K562 (cell line): ENCODE measurements around the gene ABCA4. TPM values are rescaled to one million over a fixed set of nuclear protein-coding genes. Genes with fewer than 3 reads are reported as not detected.

ENCODE experiments used
- ATAC-seq: fragments of 200-7000 bp; cut with Tn5 transposase; 3 replicates; pipeline ENCODE4 v1.9.1; 2020; ENCODE audit warnings: moderate library complexity
- BruUV-seq: library from RNA; stranded (reverse); fragments of 400-500 nt; replicated peaks from 2 replicates; lab custom pipeline; 2021; lab: Mats Ljungman, UMichigan
- CTCF ChIA-PET: fragments of 300-600 bp; formaldehyde crosslinking; extraction: SDS; loops from one replicate; lab custom pipeline; 2021; ENCODE audit warnings: low intra/inter-chr PET ratio; lab: Yijun Ruan, JAX
- POLR2A ChIA-PET: fragments of 300-600, 350-650 bp; sonication (Branson Sonifier 250); formaldehyde crosslinking; extraction: SDS; loops from one replicate; lab custom pipeline; 2021; ENCODE audit warnings: antibody characterized with exemption, inconsistent platforms; lab: Yijun Ruan, JAX
- DNase-seq, 4 experiments: peaks; one replicate each; pipeline versions ENCODE4 v3.0.0 to v3.0.0-alpha.2; 2011 to 2018; ENCODE audit warnings: low spot score in 3 of 4, mixed read lengths in 3 of 4; ENCODE audit errors: extremely low read depth in 1 of 4
- FAIRE-seq: peaks from 2 replicates; lab custom pipeline; 2011; peaks lifted over from hg19 to GRCh38; lab: Jason Lieb, UNC
- H2AFZ ChIP-seq: 2 replicates; pipeline ENCODE4 v1.6.0; 2011; ENCODE audit warnings: low read depth, low read length, control low read depth, inconsistent platforms
- H3K27ac ChIP-seq: fragments of 200-600 bp; 3 replicates; pipeline ENCODE4 v1.8.0; 2011; ENCODE audit warnings: low read depth, mild to moderate bottlenecking, control low read depth, inconsistent platforms, low read length, moderate library complexity, mixed read lengths; ENCODE audit errors: extremely low read depth
- H3K27me3 ChIP-seq, 2 experiments: fragments of 300-600 bp in 1 of 2; 2 replicates in 1 of 2; 3 replicates in 1 of 2; pipeline versions ENCODE4 v1.6.0 to v1.8.0; 2011; ENCODE audit warnings: inconsistent platforms in 2 of 2, low read length in 2 of 2, mild to moderate bottlenecking in 1 of 2, mixed read lengths in 1 of 2, moderate library complexity in 1 of 2; ENCODE audit not compliant: control insufficient read depth in 2 of 2, insufficient read depth in 2 of 2
- H3K36me3 ChIP-seq: fragments of 300-600 bp; 3 replicates; pipeline ENCODE4 v1.8.0; 2011; ENCODE audit warnings: mild to moderate bottlenecking, low read length, inconsistent platforms; ENCODE audit not compliant: control insufficient read depth, insufficient read depth
- H3K4me1 ChIP-seq, 2 experiments: fragments of 200-600 bp in 1 of 2; replicated peaks in 1 of 2; 2 replicates in 1 of 2; 3 replicates in 1 of 2; pipeline versions ENCODE4 v1.5.1 to v1.8.0; 2011; ENCODE audit warnings: inconsistent platforms in 2 of 2, low read length in 2 of 2, mild to moderate bottlenecking in 1 of 2, mixed read lengths in 1 of 2, moderate library complexity in 1 of 2; ENCODE audit not compliant: control insufficient read depth in 2 of 2, insufficient read depth in 2 of 2
- H3K4me2 ChIP-seq: 2 replicates; pipeline ENCODE4 v1.6.1; 2011; ENCODE audit warnings: low read length, control low read depth, inconsistent platforms, mixed read lengths; ENCODE audit not compliant: insufficient read depth
- H3K4me3 ChIP-seq: fragments of 200-600 bp; sonication (generic), shearing (Covaris generic); 2 replicates; pipeline ENCODE4 v1.5.1; 2016; ENCODE audit warnings: control low read depth, inconsistent platforms
- H3K79me2 ChIP-seq: fragments of 200-600 bp; 3 replicates; pipeline ENCODE4 v1.8.0; 2011; ENCODE audit warnings: low read length, inconsistent platforms; ENCODE audit not compliant: control insufficient read depth, insufficient read depth
- H3K9ac ChIP-seq, 2 experiments: 2 replicates each; pipeline versions ENCODE4 v1.6.0 to v1.6.1; 2011; ENCODE audit warnings: low read depth in 2 of 2, low read length in 2 of 2, control low read depth in 1 of 2, inconsistent platforms in 1 of 2, mild to moderate bottlenecking in 1 of 2, mixed read lengths in 1 of 2; ENCODE audit not compliant: insufficient read depth in 1 of 2
- H3K9me1 ChIP-seq: one replicate; pipeline ENCODE4 v1.6.0; 2011; ENCODE audit warnings: inconsistent platforms, mild to moderate bottlenecking, low read length, moderate library complexity; ENCODE audit not compliant: control insufficient read depth, insufficient read depth
- H3K9me3 ChIP-seq: replicated peaks from 2 replicates; pipeline ENCODE4 v1.5.1; 2011; ENCODE audit warnings: low read depth, low read length, inconsistent platforms; ENCODE audit not compliant: control insufficient read depth, insufficient read depth
- H4K20me1 ChIP-seq: replicated peaks from 2 replicates; pipeline ENCODE4 v1.6.1; 2011; ENCODE audit warnings: low read length, inconsistent platforms, mixed read lengths; ENCODE audit not compliant: control insufficient read depth, insufficient read depth
- BCOR ChIP-seq: fragments of 450-650 bp; IDR thresholded peaks from 2 replicates; pipeline ENCODE4 v1.6.1; 2016
- CBFB ChIP-seq: sonication (generic); formaldehyde crosslinking; IDR thresholded peaks from 2 replicates; pipeline ENCODE4 v1.4.0; 2020; ENCODE audit warnings: mild to moderate bottlenecking, missing genetic modification reagents
- GATAD2B ChIP-seq: fragments of 450-650 bp; IDR thresholded peaks from 2 replicates; pipeline ENCODE4 v1.6.1; 2017; ENCODE audit warnings: mild to moderate bottlenecking, borderline replicate concordance
- MYBL2 ChIP-seq, 2 experiments: fragments of 450-650 bp in 1 of 2; sonication (generic) in 1 of 2; formaldehyde crosslinking in 1 of 2; IDR thresholded peaks; 2 replicates each; pipeline versions ENCODE4 v1.6.1 to v1.8.1; 2017 to 2022; ENCODE audit warnings: borderline replicate concordance in 1 of 2, inconsistent platforms in 1 of 2, low read depth in 1 of 2, mild to moderate bottlenecking in 1 of 2, missing genetic modification reagents in 1 of 2, moderate library complexity in 1 of 2
- NRF1 ChIP-seq, 2 experiments: fragments of 450-650 bp; IDR thresholded peaks in 1 of 2; conservative IDR thresholded peaks in 1 of 2; 2 replicates each; pipeline ENCODE4 v1.6.1; 2014; ENCODE audit warnings: mild to moderate bottlenecking in 2 of 2
- NUFIP1 ChIP-seq: fragments of 450-650 bp; IDR thresholded peaks from 2 replicates; pipeline ENCODE4 v1.6.1; 2018; ENCODE audit not compliant: partially characterized antibody
- SRSF9 ChIP-seq: fragments of 200-400 bp; formaldehyde crosslinking; IDR thresholded peaks from 2 replicates; pipeline ENCODE4 v1.6.1; 2017; ENCODE audit warnings: low read depth, low read length, borderline replicate concordance
- WGBS: fragments of 100-300 bp; shearing (Covaris generic); methylation state at CpG from one replicate; pipeline ENCODE4 v1.1.6; 2016; ENCODE audit warnings: low coverage, mixed read lengths; ENCODE audit not compliant: insufficient coverage; ENCODE audit errors: missing lambda C conversion rate; 5-methylcytosine and 5-hydroxymethylcytosine counted together
- in situ Hi-C: fragments of 300-500 bp; cut with MboI; formaldehyde crosslinking; loops from 4 replicates; pipeline ENCODE4 v1.15.0; 2018; ENCODE audit warnings: inconsistent platforms, mixed read lengths
- intact Hi-C: fragments of 100-400 bp; cut with micrococcal nuclease; formaldehyde crosslinking; loops from 2 replicates; pipeline ENCODE4 v1.14.2; 2022
- polyA plus RNA-seq, 8 experiments: library from polyadenylated mRNA; depleted of rRNA in 4 of 8; stranded (reverse) in 5 of 8; unstranded in 3 of 8; fragments of >200 nt; fragmentation: Nextera tagmentation in 2 of 8; fragmentation: Illumina TruSeq in 1 of 8; extraction: Ambion mirVana in 2 of 8; extraction: Trizol in 1 of 8; gene quantifications; 2 replicates each; pipeline versions ENCODE4 v1.2.1 to v1.2.3, GENCODE V29; 2011 to 2014; ENCODE audit warnings: inconsistent platforms in 1 of 8, missing spikeins in 1 of 8
- total RNA-seq, 7 experiments: library from RNA; depleted of rRNA in 6 of 7; stranded (reverse); fragments of >200 nt in 6 of 7; fragmentation: Illumina TruSeq in 2 of 7; extraction: Trizol in 2 of 7; gene quantifications; 2 replicates each; pipeline versions ENCODE4 v1.2.1 to v1.2.3, GENCODE V29; 2011 to 2021; ENCODE audit warnings: low replicate concordance in 1 of 7
- TF ChIP-seq, protein P1 (sequence below): fragments of 450-650 bp; IDR thresholded peaks from 2 replicates; pipeline ENCODE4 v1.6.1; 2014; ENCODE audit warnings: low read depth, mild to moderate bottlenecking, moderate library complexity, borderline replicate concordance
- TF ChIP-seq, protein P2 (sequence below): fragments of 250-450 bp; sonication (Bioruptor Pico); IDR thresholded peaks from 2 replicates; pipeline ENCODE4 v1.5.1; 2021; ENCODE audit warnings: mild to moderate bottlenecking
- TF ChIP-seq, protein P3 (sequence below): fragments of 250-450 bp; sonication (Bioruptor Pico); IDR thresholded peaks from 2 replicates; pipeline ENCODE4 v1.8.0; 2022; ENCODE audit warnings: moderate library complexity, mild to moderate bottlenecking, inconsistent platforms
- TF ChIP-seq, protein P4 (sequence below): IDR thresholded peaks from 2 replicates; pipeline ENCODE4 v1.6.1; 2014; ENCODE audit warnings: antibody characterized with exemption
- TF ChIP-seq, protein P5 (sequence below): fragments of 250-450 bp; sonication (Bioruptor Pico); IDR thresholded peaks from 2 replicates; pipeline ENCODE4 v1.8.0; 2021; ENCODE audit warnings: moderate library complexity, mild to moderate bottlenecking, inconsistent platforms
- TF ChIP-seq, protein P6 (sequence below): fragments of 450-650 bp; formaldehyde crosslinking; conservative IDR thresholded peaks from 2 replicates; pipeline ENCODE4 v1.4.0; 2022; ENCODE audit warnings: mild to moderate bottlenecking, missing genetic modification characterization

The ABCA4 gene
- total and polyA plus RNA-seq, 9 of the 15 experiments (the other 6 are each of a cell fraction or from before 2014, with no cell fraction given): 0.01 to 0.04 TPM; not detected in 7

DNA sequence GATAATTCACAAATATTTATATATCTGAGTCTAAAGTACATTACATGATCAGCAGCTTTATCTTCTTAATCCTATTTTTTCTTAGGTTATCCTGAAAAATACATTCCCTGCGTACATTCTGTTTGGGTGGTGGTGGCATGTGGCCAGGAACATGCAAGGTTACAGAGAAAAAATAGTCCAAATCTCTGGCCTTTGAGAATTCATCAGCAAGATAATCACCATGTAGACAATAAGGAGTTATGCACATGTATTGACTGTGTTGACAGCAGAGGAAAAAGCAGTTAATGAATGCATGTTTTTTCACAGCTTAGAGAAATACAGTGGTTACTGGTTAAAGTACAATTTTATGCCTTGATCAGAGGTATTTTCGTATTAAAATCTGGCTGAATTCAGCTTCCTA, 49.0 kb downstream of the ABCA4 start:
- ATAC-seq: no peak
- Histone ChIP-seq H3K36me3 (no peaks in the 10 kb centered on the region), H3K4me2 (no peak overlapping the region), H3K27ac (no peak overlapping the region), H2AFZ (no peak overlapping the region), H4K20me1 (no peaks in the 10 kb centered on the region), H3K9me3 (no peaks in the 10 kb centered on the region), H3K4me1 (no peaks in the 10 kb centered on the region), H3K27me3 (peaks cover 3 to 30% of the 10 kb centered on the region in 2 experiments), H3K4me3 (no peak overlapping the region), H3K9me1 (no peaks in the 10 kb centered on the region), H3K79me2 (no peaks in the 10 kb centered on the region), H3K9ac (no peak overlapping the region)
- 0% methylated on average over 2 of the region's 2 CpGs for WGBS
- ChIA-PET CTCF (no interaction called here), POLR2A (interaction anchor here (1.0 kb wide), 1 partner anchor 29 kb away, joined by 3 read pairs; no protein-coding TSS in a partner anchor)
- FAIRE-seq: no peak
- no TSS peak for BruUV-seq
- intact Hi-C loops (no loop called here), in situ Hi-C loops (no loop called here)
- no peak for DNase-seq
- TF ChIP-seq, protein P1, sequence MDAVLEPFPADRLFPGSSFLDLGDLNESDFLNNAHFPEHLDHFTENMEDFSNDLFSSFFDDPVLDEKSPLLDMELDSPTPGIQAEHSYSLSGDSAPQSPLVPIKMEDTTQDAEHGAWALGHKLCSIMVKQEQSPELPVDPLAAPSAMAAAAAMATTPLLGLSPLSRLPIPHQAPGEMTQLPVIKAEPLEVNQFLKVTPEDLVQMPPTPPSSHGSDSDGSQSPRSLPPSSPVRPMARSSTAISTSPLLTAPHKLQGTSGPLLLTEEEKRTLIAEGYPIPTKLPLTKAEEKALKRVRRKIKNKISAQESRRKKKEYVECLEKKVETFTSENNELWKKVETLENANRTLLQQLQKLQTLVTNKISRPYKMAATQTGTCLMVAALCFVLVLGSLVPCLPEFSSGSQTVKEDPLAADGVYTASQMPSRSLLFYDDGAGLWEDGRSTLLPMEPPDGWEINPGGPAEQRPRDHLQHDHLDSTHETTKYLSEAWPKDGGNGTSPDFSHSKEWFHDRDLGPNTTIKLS: no peak
- no peak for TF ChIP-seq GATAD2B
- TF ChIP-seq CBFB (CRISPR knock-in tag): no peak
- TF ChIP-seq NRF1 (conservative IDR thresholded peaks at IDR 0.05 in 1 of 2, IDR thresholded peaks at IDR 0.05 in 1 of 2): no peak
- TF ChIP-seq, protein P2, sequence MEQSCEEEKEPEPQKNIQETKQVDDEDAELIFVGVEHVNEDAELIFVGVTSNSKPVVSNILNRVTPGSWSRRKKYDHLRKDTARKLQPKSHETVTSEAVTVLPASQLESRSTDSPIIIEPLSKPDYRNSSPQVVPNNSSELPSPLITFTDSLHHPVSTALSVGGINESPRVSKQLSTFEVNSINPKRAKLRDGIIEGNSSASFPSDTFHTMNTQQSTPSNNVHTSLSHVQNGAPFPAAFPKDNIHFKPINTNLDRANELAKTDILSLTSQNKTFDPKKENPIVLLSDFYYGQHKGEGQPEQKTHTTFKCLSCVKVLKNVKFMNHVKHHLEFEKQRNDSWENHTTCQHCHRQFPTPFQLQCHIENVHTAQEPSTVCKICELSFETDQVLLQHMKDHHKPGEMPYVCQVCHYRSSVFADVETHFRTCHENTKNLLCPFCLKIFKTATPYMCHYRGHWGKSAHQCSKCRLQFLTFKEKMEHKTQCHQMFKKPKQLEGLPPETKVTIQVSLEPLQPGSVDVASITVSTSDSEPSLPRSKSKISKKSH (CRISPR knock-in tag): no peak
- TF ChIP-seq NUFIP1: no peak
- TF ChIP-seq, protein P3, sequence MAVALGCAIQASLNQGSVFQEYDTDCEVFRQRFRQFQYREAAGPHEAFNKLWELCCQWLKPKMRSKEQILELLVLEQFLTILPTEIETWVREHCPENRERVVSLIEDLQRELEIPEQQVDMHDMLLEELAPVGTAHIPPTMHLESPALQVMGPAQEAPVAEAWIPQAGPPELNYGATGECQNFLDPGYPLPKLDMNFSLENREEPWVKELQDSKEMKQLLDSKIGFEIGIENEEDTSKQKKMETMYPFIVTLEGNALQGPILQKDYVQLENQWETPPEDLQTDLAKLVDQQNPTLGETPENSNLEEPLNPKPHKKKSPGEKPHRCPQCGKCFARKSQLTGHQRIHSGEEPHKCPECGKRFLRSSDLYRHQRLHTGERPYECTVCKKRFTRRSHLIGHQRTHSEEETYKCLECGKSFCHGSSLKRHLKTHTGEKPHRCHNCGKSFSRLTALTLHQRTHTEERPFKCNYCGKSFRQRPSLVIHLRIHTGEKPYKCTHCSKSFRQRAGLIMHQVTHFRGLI (CRISPR knock-in tag): no peak
- TF ChIP-seq, protein P4, sequence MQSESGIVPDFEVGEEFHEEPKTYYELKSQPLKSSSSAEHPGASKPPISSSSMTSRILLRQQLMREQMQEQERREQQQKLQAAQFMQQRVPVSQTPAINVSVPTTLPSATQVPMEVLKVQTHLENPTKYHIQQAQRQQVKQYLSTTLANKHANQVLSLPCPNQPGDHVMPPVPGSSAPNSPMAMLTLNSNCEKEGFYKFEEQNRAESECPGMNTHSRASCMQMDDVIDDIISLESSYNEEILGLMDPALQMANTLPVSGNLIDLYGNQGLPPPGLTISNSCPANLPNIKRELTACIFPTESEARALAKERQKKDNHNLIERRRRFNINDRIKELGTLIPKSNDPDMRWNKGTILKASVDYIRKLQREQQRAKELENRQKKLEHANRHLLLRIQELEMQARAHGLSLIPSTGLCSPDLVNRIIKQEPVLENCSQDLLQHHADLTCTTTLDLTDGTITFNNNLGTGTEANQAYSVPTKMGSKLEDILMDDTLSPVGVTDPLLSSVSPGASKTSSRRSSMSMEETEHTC: no peak
- TF ChIP-seq, protein P5, sequence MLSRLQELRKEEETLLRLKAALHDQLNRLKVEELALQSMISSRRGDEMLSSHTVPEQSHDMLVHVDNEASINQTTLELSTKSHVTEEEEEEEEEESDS (CRISPR knock-in tag): no peak
- no peak for TF ChIP-seq MYBL2 (IDR thresholded peaks at IDR 0.05; ENCODE audit: low read depth)
- no peak for TF ChIP-seq MYBL2 (CRISPR knock-in tag; IDR thresholded peaks at IDR 0.05; ENCODE audit: borderline replicate concordance)
- TF ChIP-seq BCOR: no peak
- no peak for TF ChIP-seq SRSF9
- TF ChIP-seq, protein P6, sequence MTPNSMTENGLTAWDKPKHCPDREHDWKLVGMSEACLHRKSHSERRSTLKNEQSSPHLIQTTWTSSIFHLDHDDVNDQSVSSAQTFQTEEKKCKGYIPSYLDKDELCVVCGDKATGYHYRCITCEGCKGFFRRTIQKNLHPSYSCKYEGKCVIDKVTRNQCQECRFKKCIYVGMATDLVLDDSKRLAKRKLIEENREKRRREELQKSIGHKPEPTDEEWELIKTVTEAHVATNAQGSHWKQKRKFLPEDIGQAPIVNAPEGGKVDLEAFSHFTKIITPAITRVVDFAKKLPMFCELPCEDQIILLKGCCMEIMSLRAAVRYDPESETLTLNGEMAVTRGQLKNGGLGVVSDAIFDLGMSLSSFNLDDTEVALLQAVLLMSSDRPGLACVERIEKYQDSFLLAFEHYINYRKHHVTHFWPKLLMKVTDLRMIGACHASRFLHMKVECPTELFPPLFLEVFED: no peak
